Prostate gland (tissue), 2 donors: ENCODE measurements around the gene RACK1.
A peak's percentile ranks its signal among the peaks of the same experiment; 100 is the strongest.

Experiments
- POLR2A ChIP-seq: fragments of 450-650 bp; IDR thresholded peaks from one replicate; pipeline ENCODE4 v1.6.1; 2016; ENCODE audit warnings: antibody characterized with exemption, mild to moderate bottlenecking
- POLR2AphosphoS5 ChIP-seq: sonication (generic); formaldehyde crosslinking; IDR thresholded peaks from one replicate; pipeline ENCODE4 v1.6.1; 2017; ENCODE audit warnings: antibody characterized with exemption
- TF ChIP-seq, protein P1 (sequence below), 4 experiments: fragments of 200-600 bp in 2 of 4; fragments of 450-650 bp in 2 of 4; sonication (generic) in 2 of 4; IDR thresholded peaks; 1 replicate in 3 of 4; 2 replicates in 1 of 4; pipeline ENCODE4 v1.5.1; 2016 to 2019; ENCODE audit warnings: antibody characterized with exemption in 4 of 4, mild to moderate bottlenecking in 2 of 4, moderate library complexity in 2 of 4

DNA sequence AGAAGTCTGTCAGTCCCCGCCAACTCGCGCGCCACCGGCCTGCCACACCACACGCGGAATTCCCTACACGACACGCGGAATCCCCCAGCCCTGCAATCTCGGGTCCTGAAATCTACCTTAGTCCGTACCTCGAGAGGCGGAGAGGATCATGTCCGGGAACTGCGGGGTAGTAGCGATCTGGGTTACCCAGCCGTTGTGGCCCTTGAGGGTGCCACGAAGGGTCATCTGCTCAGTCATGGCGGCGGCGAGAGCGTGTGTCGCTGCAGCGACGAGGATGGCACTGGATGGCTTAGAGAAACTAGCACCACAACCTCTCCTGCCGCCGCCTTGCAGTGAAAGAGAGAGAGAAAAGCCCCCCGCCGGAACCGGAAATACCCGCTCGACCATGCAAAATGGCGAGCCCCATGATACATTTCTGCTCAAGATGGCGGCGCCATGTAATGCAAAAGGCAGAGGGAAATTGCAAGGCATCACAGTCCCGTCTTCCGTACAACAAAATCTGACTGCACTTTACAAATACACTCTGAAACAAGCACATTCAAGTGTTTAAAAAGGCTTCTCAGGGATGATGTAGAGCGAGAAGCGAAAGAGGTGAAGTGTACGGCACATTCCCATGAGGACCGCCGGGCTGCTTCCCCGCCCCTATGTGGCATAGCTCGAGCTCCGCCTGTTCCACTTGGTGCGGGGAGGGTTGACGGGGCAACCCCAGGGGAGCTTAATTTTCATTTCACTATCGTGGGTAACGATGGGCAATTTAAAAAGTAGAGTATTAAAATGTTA, at the start of gene RACK1:
- TF ChIP-seq, protein P1, sequence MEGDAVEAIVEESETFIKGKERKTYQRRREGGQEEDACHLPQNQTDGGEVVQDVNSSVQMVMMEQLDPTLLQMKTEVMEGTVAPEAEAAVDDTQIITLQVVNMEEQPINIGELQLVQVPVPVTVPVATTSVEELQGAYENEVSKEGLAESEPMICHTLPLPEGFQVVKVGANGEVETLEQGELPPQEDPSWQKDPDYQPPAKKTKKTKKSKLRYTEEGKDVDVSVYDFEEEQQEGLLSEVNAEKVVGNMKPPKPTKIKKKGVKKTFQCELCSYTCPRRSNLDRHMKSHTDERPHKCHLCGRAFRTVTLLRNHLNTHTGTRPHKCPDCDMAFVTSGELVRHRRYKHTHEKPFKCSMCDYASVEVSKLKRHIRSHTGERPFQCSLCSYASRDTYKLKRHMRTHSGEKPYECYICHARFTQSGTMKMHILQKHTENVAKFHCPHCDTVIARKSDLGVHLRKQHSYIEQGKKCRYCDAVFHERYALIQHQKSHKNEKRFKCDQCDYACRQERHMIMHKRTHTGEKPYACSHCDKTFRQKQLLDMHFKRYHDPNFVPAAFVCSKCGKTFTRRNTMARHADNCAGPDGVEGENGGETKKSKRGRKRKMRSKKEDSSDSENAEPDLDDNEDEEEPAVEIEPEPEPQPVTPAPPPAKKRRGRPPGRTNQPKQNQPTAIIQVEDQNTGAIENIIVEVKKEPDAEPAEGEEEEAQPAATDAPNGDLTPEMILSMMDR (IDR thresholded peaks at IDR 0.05), result no peak
- peak; percentile 83 for TF ChIP-seq POLR2AphosphoS5
- peak; percentile 30 for TF ChIP-seq POLR2A
